GM19324 (cell line): ENCODE data around the gene PATZ1.
A peak's percentile ranks its signal among the peaks of the same experiment; 100 is the strongest.
"Not testable (repeated sequence)": the region's sequence is repeated elsewhere in the genome, so short reads cannot be mapped to it uniquely, and the experiment has no call there.

ENCODE experiments used
- ATAC-seq: cut with Tn5 transposase; IDR thresholded peaks from one replicate; pipeline ENCODE4 v1.9.1; 2021; ENCODE audit warnings: mild to moderate bottlenecking, moderate library complexity; ENCODE audit not compliant: unreplicated experiment, low FRiP score

PATZ1 gene

GRCh38 chr22:31346255-31346732 lies at the start of gene PATZ1:
TSS of gene PATZ1 (minus strand) at chr22:31346346. CDS start at chr22:31345602, 744 bp downstream.
- peak; percentile 44 for ATAC-seq

GRCh38 chr22:31394326-31394725 lies 48.2 kb upstream of the PATZ1 start:
- ATAC-seq: no peak

GRCh38 chr22:31393893-31394292 lies 47.7 kb upstream of the PATZ1 start:
- no peak for ATAC-seq

- not testable (repeated sequence) for ATAC-seq
Observed at GRCh38 chr22:31378651-31379050, 32.5 kb upstream of the PATZ1 start.

GRCh38 chr22:31378123-31378522 lies 32.0 kb upstream of the PATZ1 start:
- no peak for ATAC-seq

GRCh38 chr22:31377612-31378011 lies 31.5 kb upstream of the PATZ1 start:
- no peak for ATAC-seq

GRCh38 chr22:31367426-31367825 lies 21.3 kb upstream of the PATZ1 start:
- no peak for ATAC-seq

- ATAC-seq: no peak
Observed at GRCh38 chr22:31363885-31364465, 17.8 kb upstream of the PATZ1 start.

- no peak for ATAC-seq
Observed at GRCh38 chr22:31361743-31362142, 15.6 kb upstream of the PATZ1 start.

- ATAC-seq: no peak
Observed at GRCh38 chr22:31360029-31360428, 13.9 kb upstream of the PATZ1 start.

- ATAC-seq: no peak
Observed at GRCh38 chr22:31354515-31354914, 8.4 kb upstream of the PATZ1 start.

GRCh38 chr22:31350410-31350863 lies 4.3 kb upstream of the PATZ1 start:
- ATAC-seq: no peak

GRCh38 chr22:31349960-31350359 lies 3.8 kb upstream of the PATZ1 start:
- ATAC-seq: no peak

- no peak for ATAC-seq
Observed at GRCh38 chr22:31348766-31349165, 2.6 kb upstream of the PATZ1 start.

GRCh38 chr22:31348009-31348337 lies 1.8 kb upstream of the PATZ1 start:
- not testable (repeated sequence) for ATAC-seq

GRCh38 chr22:31347251-31348008 lies 1.3 kb upstream of the PATZ1 start:
- ATAC-seq: peak; percentile 1

- peak; percentile 21 for ATAC-seq
Observed at GRCh38 chr22:31346733-31347250, 646 bp upstream of the PATZ1 start.

- ATAC-seq: peak; percentile 56
Observed at GRCh38 chr22:31345331-31346254, 553 bp downstream of the PATZ1 start.

- ATAC-seq: no peak
Observed at GRCh38 chr22:31344578-31345330, 1.4 kb downstream of the PATZ1 start.

- no peak for ATAC-seq
Observed at GRCh38 chr22:31344256-31344577, 1.9 kb downstream of the PATZ1 start.
